WTC11 (cell line): ENCODE results near the gene ADIPOR2. TPM values are rescaled to one million over a fixed set of nuclear protein-coding genes. Genes with fewer than 3 reads are reported as not detected.

Experiments
- ATAC-seq: fragments of 200-7000 bp; cut with Tn5 transposase; 2 replicates; pipeline ENCODE4 v1.10.0; 2021; ENCODE audit warnings: mild to moderate bottlenecking, moderate library complexity
- CTCF ChIA-PET: fragments of 300-600 bp; sonication (Branson Sonifier 250); formaldehyde crosslinking; loops from one replicate; lab custom pipeline; 2021; ENCODE audit warnings: antibody characterized with exemption; lab: Charles Lee
- POLR2A ChIA-PET: fragments of 350-600 bp; sonication (Branson Sonifier 250); formaldehyde crosslinking; loops from one replicate; lab custom pipeline; 2021; ENCODE audit warnings: antibody characterized with exemption; lab: Charles Lee
- DNase-seq: peaks from one replicate; pipeline ENCODE4 v3.0.0; 2021; ENCODE audit warnings: low spot score
- H3K27ac Mint-ChIP-seq: 2 replicates; pipeline ENCODE4 v1.8.0; 2021; ENCODE audit warnings: mixed read lengths
- H3K27me3 Mint-ChIP-seq: 2 replicates; pipeline ENCODE4 v1.8.0; 2021; ENCODE audit warnings: low read depth, mild to moderate bottlenecking, moderate library complexity, mixed read lengths
- H3K36me3 Mint-ChIP-seq: 2 replicates; pipeline ENCODE4 v1.8.0; 2021; ENCODE audit warnings: mixed read lengths
- H3K4me1 Mint-ChIP-seq: 2 replicates; pipeline ENCODE4 v1.8.0; 2022; ENCODE audit warnings: mixed read lengths
- H3K4me3 Mint-ChIP-seq: 2 replicates; pipeline ENCODE4 v1.8.0; 2021; ENCODE audit warnings: mild to moderate bottlenecking, moderate library complexity, mixed read lengths
- H3K9me3 Mint-ChIP-seq: 2 replicates; pipeline ENCODE4 v1.8.0; 2021; ENCODE audit warnings: mixed read lengths
- ATF1 ChIP-seq: sonication (generic); formaldehyde crosslinking; IDR thresholded peaks from 2 replicates; pipeline ENCODE4 v1.8.1; 2023; ENCODE audit warnings: mild to moderate bottlenecking, moderate library complexity, missing genetic modification reagents
- CREM ChIP-seq: sonication (generic); formaldehyde crosslinking; IDR thresholded peaks from 2 replicates; pipeline ENCODE4 v1.8.1; 2022; ENCODE audit warnings: mild to moderate bottlenecking, missing genetic modification reagents, moderate library complexity
- EMX1 ChIP-seq: fragments of 250-450 bp; sonication (Bioruptor Pico); IDR thresholded peaks from 2 replicates; pipeline ENCODE4 v1.8.0; 2021; ENCODE audit warnings: mild to moderate bottlenecking
- FOXK1 ChIP-seq: sonication (generic); formaldehyde crosslinking; IDR thresholded peaks from 2 replicates; pipeline ENCODE4 v1.8.0; 2022; ENCODE audit warnings: mild to moderate bottlenecking, moderate library complexity, missing genetic modification reagents
- HMGA2 ChIP-seq: fragments of 250-450 bp; sonication (Bioruptor Pico); IDR thresholded peaks from 2 replicates; pipeline ENCODE4 v1.4.0; 2021; ENCODE audit warnings: mild to moderate bottlenecking, moderate library complexity
- NFE2L1 ChIP-seq: sonication (generic); formaldehyde crosslinking; IDR thresholded peaks from 2 replicates; pipeline ENCODE4 v1.8.1; 2023; ENCODE audit warnings: missing genetic modification reagents
- NR1H2 ChIP-seq: sonication (generic); formaldehyde crosslinking; IDR thresholded peaks from 2 replicates; pipeline ENCODE4 v1.9.0; 2021; ENCODE audit warnings: mild to moderate bottlenecking, moderate library complexity, missing genetic modification reagents
- PRRX2 ChIP-seq: fragments of 250-450 bp; sonication (Bioruptor Pico); IDR thresholded peaks from 2 replicates; pipeline ENCODE4 v1.8.0; 2021; ENCODE audit warnings: mild to moderate bottlenecking
- SMAD4 ChIP-seq: sonication (generic); formaldehyde crosslinking; IDR thresholded peaks from 2 replicates; pipeline ENCODE4 v1.8.0; 2022; ENCODE audit warnings: mild to moderate bottlenecking, missing genetic modification reagents
- SP1 ChIP-seq: sonication (generic); formaldehyde crosslinking; conservative IDR thresholded peaks from 2 replicates; pipeline ENCODE4 v1.8.1; 2022; ENCODE audit warnings: missing genetic modification reagents
- total RNA-seq: library from RNA; stranded (reverse); gene quantifications from 3 replicates; pipeline ENCODE4 v1.2.3, GENCODE V29; 2021
- TF ChIP-seq, protein P1 (sequence below): sonication (generic); formaldehyde crosslinking; IDR thresholded peaks from 2 replicates; pipeline ENCODE4 v1.8.1; 2022; ENCODE audit warnings: missing genetic modification reagents, borderline replicate concordance
- TF ChIP-seq, protein P2 (sequence below): fragments of 250-450 bp; sonication (Bioruptor Pico); conservative IDR thresholded peaks from 2 replicates; pipeline ENCODE4 v1.9.0; 2021; ENCODE audit warnings: mild to moderate bottlenecking
- TF ChIP-seq, protein P3 (sequence below): sonication (generic); formaldehyde crosslinking; conservative IDR thresholded peaks from 2 replicates; pipeline ENCODE4 v1.8.1; 2023; ENCODE audit warnings: mild to moderate bottlenecking, low read depth, missing genetic modification reagents, moderate library complexity
- TF ChIP-seq, protein P4 (sequence below): sonication (generic); formaldehyde crosslinking; IDR thresholded peaks from 2 replicates; pipeline ENCODE4 v1.8.1; 2023; ENCODE audit warnings: mild to moderate bottlenecking, missing genetic modification reagents
- TF ChIP-seq, protein P5 (sequence below): sonication (generic); formaldehyde crosslinking; IDR thresholded peaks from 2 replicates; pipeline ENCODE4 v1.8.0; 2022; ENCODE audit warnings: missing genetic modification reagents
- TF ChIP-seq, protein P6 (sequence below): sonication (generic); formaldehyde crosslinking; IDR thresholded peaks from 2 replicates; pipeline ENCODE4 v1.8.1; 2022; ENCODE audit warnings: mild to moderate bottlenecking, moderate library complexity, missing genetic modification reagents

The ADIPOR2 gene
- total RNA-seq, 1 experiment from 2014 or later, result 38.4 TPM

DNA sequence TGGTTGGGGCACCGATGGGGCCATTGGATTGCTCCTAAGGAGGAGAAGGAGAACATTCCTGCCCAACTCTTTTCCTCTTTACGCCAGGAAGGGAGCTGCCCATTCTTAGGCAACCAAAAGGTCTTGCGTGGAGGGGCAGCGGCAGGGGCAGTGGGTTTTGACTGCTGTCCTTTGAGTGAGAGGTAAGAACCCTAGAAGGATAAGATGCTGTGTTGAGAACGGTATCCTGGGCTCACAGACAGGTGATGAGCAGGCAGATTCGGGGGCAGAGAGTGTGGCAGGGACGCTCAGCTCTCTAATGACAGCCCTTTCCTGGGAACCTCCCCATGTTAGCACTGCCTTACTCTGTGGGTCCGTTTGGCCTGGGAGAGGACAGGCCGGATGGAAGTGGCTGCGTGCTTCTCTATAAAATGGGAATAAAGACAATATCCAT lies 142.7 kb downstream of the ADIPOR2 start:
- POLR2A ChIA-PET, result no interaction called here
- no peak overlapping the region for H3K27ac Mint-ChIP-seq
- H3K27me3 Mint-ChIP-seq, result peaks cover 8% of the 10 kb centered on the region; the same call in 1 of the 2 replicates

More for the DNA sequence above, 142.7 kb downstream of the ADIPOR2 start:
- Mint-ChIP-seq H3K9me3 (no peaks in the 10 kb centered on the region), H3K4me1 (peaks cover 9% of the 10 kb centered on the region), H3K36me3 (no peaks in the 10 kb centered on the region), H3K4me3 (no peak overlapping the region)
- ATAC-seq (no peak), DNase-seq (no peak)
- CTCF ChIA-PET, result interaction anchor here (1.0 to 1.8 kb wide), 2 partner anchors 38 to 106 kb away, joined by 3 to 5 read pairs; no protein-coding TSS in a partner anchor
- TF ChIP-seq, protein P1, sequence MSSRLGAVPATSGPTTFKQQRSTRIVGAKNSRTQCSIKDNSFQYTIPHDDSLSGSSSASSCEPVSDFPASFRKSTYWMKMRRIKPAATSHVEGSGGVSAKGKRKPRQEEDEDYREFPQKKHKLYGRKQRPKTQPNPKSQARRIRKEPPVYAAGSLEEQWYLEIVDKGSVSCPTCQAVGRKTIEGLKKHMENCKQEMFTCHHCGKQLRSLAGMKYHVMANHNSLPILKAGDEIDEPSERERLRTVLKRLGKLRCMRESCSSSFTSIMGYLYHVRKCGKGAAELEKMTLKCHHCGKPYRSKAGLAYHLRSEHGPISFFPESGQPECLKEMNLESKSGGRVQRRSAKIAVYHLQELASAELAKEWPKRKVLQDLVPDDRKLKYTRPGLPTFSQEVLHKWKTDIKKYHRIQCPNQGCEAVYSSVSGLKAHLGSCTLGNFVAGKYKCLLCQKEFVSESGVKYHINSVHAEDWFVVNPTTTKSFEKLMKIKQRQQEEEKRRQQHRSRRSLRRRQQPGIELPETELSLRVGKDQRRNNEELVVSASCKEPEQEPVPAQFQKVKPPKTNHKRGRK (CRISPR knock-in tag), result no peak
- no peak for TF ChIP-seq SMAD4 (CRISPR knock-in tag)
- TF ChIP-seq, protein P2, sequence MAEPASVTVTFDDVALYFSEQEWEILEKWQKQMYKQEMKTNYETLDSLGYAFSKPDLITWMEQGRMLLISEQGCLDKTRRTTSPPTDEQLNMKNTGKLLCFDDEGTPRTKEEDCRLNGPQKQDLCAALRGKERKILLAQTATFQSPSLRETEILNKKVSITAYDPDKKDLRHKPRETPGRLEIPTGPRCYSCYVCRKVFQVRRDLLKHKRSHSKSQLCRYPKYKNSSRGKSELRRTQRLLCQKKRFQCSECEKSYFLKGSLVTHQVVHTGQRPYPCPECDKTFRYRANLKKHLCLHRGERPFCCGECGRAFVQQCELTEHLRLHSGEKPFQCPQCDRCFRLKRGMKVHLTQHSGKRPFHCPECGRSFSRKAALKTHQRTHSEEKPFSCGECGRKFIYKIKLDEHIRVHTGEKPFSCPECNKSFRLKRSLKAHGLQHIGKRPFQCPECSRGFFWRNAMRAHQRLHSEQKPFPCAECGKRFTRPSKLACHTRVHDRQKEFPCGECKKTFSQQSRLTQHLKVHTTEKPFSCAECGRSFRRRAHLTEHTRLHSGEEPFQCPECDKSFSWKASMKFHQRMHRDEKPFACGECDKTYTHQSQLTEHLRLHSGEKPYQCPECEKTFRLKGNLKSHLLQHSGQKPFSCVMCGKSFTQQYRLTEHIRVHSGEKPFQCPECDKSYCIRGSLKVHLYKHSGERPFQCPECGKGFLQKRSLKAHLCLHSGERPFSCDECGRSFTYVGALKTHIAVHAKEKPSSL (CRISPR knock-in tag), result no peak
- TF ChIP-seq, protein P3, sequence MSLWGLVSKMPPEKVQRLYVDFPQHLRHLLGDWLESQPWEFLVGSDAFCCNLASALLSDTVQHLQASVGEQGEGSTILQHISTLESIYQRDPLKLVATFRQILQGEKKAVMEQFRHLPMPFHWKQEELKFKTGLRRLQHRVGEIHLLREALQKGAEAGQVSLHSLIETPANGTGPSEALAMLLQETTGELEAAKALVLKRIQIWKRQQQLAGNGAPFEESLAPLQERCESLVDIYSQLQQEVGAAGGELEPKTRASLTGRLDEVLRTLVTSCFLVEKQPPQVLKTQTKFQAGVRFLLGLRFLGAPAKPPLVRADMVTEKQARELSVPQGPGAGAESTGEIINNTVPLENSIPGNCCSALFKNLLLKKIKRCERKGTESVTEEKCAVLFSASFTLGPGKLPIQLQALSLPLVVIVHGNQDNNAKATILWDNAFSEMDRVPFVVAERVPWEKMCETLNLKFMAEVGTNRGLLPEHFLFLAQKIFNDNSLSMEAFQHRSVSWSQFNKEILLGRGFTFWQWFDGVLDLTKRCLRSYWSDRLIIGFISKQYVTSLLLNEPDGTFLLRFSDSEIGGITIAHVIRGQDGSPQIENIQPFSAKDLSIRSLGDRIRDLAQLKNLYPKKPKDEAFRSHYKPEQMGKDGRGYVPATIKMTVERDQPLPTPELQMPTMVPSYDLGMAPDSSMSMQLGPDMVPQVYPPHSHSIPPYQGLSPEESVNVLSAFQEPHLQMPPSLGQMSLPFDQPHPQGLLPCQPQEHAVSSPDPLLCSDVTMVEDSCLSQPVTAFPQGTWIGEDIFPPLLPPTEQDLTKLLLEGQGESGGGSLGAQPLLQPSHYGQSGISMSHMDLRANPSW (CRISPR knock-in tag), result no peak
- no peak for TF ChIP-seq CREM
- TF ChIP-seq FOXK1, result no peak
- TF ChIP-seq, protein P4, sequence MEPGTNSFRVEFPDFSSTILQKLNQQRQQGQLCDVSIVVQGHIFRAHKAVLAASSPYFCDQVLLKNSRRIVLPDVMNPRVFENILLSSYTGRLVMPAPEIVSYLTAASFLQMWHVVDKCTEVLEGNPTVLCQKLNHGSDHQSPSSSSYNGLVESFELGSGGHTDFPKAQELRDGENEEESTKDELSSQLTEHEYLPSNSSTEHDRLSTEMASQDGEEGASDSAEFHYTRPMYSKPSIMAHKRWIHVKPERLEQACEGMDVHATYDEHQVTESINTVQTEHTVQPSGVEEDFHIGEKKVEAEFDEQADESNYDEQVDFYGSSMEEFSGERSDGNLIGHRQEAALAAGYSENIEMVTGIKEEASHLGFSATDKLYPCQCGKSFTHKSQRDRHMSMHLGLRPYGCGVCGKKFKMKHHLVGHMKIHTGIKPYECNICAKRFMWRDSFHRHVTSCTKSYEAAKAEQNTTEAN (CRISPR knock-in tag), result no peak
- no peak for TF ChIP-seq PRRX2 (CRISPR knock-in tag)
- no peak for TF ChIP-seq NR1H2 (CRISPR knock-in tag)
- TF ChIP-seq HMGA2 (CRISPR knock-in tag), result no peak
- no peak for TF ChIP-seq EMX1 (CRISPR knock-in tag)
- TF ChIP-seq, protein P5, sequence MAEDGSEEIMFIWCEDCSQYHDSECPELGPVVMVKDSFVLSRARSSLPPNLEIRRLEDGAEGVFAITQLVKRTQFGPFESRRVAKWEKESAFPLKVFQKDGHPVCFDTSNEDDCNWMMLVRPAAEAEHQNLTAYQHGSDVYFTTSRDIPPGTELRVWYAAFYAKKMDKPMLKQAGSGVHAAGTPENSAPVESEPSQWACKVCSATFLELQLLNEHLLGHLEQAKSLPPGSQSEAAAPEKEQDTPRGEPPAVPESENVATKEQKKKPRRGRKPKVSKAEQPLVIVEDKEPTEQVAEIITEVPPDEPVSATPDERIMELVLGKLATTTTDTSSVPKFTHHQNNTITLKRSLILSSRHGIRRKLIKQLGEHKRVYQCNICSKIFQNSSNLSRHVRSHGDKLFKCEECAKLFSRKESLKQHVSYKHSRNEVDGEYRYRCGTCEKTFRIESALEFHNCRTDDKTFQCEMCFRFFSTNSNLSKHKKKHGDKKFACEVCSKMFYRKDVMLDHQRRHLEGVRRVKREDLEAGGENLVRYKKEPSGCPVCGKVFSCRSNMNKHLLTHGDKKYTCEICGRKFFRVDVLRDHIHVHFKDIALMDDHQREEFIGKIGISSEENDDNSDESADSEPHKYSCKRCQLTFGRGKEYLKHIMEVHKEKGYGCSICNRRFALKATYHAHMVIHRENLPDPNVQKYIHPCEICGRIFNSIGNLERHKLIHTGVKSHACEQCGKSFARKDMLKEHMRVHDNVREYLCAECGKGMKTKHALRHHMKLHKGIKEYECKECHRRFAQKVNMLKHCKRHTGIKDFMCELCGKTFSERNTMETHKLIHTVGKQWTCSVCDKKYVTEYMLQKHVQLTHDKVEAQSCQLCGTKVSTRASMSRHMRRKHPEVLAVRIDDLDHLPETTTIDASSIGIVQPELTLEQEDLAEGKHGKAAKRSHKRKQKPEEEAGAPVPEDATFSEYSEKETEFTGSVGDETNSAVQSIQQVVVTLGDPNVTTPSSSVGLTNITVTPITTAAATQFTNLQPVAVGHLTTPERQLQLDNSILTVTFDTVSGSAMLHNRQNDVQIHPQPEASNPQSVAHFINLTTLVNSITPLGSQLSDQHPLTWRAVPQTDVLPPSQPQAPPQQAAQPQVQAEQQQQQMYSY, result no peak
- no peak for TF ChIP-seq SP1
- TF ChIP-seq ATF1 (CRISPR knock-in tag), result no peak
- TF ChIP-seq NFE2L1 (CRISPR knock-in tag), result no peak
- TF ChIP-seq, protein P6, sequence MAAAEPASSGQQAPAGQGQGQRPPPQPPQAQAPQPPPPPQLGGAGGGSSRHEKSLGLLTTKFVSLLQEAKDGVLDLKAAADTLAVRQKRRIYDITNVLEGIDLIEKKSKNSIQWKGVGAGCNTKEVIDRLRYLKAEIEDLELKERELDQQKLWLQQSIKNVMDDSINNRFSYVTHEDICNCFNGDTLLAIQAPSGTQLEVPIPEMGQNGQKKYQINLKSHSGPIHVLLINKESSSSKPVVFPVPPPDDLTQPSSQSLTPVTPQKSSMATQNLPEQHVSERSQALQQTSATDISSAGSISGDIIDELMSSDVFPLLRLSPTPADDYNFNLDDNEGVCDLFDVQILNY (CRISPR knock-in tag), result no peak
